B cell (primary cell): ENCODE measurements around the gene ITGA2B. TPM values are rescaled to one million over a fixed set of nuclear protein-coding genes. Genes with fewer than 3 reads are reported as not detected.

Experiments used
- ATAC-seq: fragments of 200-7000 bp; cut with Tn5 transposase; one replicate; pipeline ENCODE4 v1.10.0; 2021; ENCODE audit warnings: low read depth, mild to moderate bottlenecking, moderate number of reproducible peaks, moderate library complexity
- CTCF ChIA-PET: fragments of 350-600 bp; sonication (Branson Sonifier 250); formaldehyde crosslinking; loops from one replicate; lab custom pipeline; 2021; ENCODE audit warnings: antibody characterized with exemption, inconsistent platforms; lab: Charles Lee
- POLR2A ChIA-PET: fragments of 350-600 bp; sonication (Branson Sonifier 250); formaldehyde crosslinking; loops from one replicate; lab custom pipeline; 2021; ENCODE audit warnings: antibody characterized with exemption; lab: Charles Lee
- DNase-seq: peaks from one replicate; pipeline ENCODE4 v3.0.0; 2013
- H2AFZ ChIP-seq: 2 replicates; pipeline ENCODE4 v1.6.1; 2012; ENCODE audit warnings: mild to moderate bottlenecking, low read depth, low read length; ENCODE audit not compliant: insufficient read depth, poor library complexity, severe bottlenecking
- H3K27ac ChIP-seq, 2 donors: 1 replicate in 1 of 2; 2 replicates in 1 of 2; pipeline ENCODE4 v1.5.1; 2012 to 2013; ENCODE audit warnings: low read length in 2 of 2, mild to moderate bottlenecking in 2 of 2, moderate library complexity in 1 of 2
- H3K27me3 ChIP-seq, 4 experiments: fragments of 200-600 bp in 1 of 4; sonication (generic) in 1 of 4; replicated peaks in 1 of 4; 1 replicate in 2 of 4; 2 replicates in 2 of 4; pipeline versions ENCODE4 v1.6.1 to v1.7.0; 2013 to 2016; ENCODE audit warnings: low read length in 3 of 4, mild to moderate bottlenecking in 2 of 4, mixed read lengths in 1 of 4, moderate library complexity in 1 of 4; ENCODE audit not compliant: insufficient read depth in 4 of 4, control insufficient read depth in 3 of 4; ENCODE audit errors: control extremely low read depth in 1 of 4
- H3K36me3 ChIP-seq, 2 experiments: replicated peaks in 1 of 2; 1 replicate in 1 of 2; 2 replicates in 1 of 2; pipeline versions ENCODE4 v1.6.1 to v1.7.1; 2013; ENCODE audit warnings: low read length in 1 of 2; ENCODE audit not compliant: insufficient read depth in 2 of 2, control insufficient read depth in 1 of 2; ENCODE audit errors: control extremely low read depth in 1 of 2, extremely low read depth in 1 of 2
- H3K4me1 ChIP-seq, 2 donors: fragments of 200-600 bp in 1 of 2; sonication (generic) in 1 of 2; 1 replicate in 1 of 2; 2 replicates in 1 of 2; pipeline versions ENCODE4 v1.5.1 to v1.6.1; 2013 to 2017; ENCODE audit warnings: low read length in 2 of 2; ENCODE audit not compliant: control insufficient read depth in 2 of 2, insufficient read depth in 2 of 2
- H3K4me2 ChIP-seq: replicated peaks from 2 replicates; pipeline ENCODE3; 2012; ENCODE audit warnings: mild to moderate bottlenecking, low read depth, low read length; ENCODE audit not compliant: poor library complexity, severe bottlenecking
- H3K4me3 ChIP-seq, 5 experiments: fragments of 200-600 bp in 1 of 5; sonication (generic) in 1 of 5; 1 replicate in 3 of 5; 2 replicates in 2 of 5; pipeline versions ENCODE4 v1.5.1 to v1.7.0; 2011 to 2016; ENCODE audit warnings: low read length in 4 of 5, mild to moderate bottlenecking in 4 of 5, low read depth in 2 of 5, control low read depth in 1 of 5, moderate library complexity in 1 of 5; ENCODE audit not compliant: insufficient read depth in 1 of 5; ENCODE audit errors: control extremely low read depth in 1 of 5, extremely low read depth in 1 of 5
- H3K79me2 ChIP-seq: fragments of 200-600 bp; sonication (generic); one replicate; pipeline ENCODE4 v1.6.0; 2016; ENCODE audit warnings: low read length; ENCODE audit not compliant: control insufficient read depth, insufficient read depth
- H3K9ac ChIP-seq: fragments of 200-600 bp; sonication (generic); 2 replicates; pipeline ENCODE4 v1.6.1; 2017; ENCODE audit warnings: mild to moderate bottlenecking, low read length, moderate library complexity
- H3K9me3 ChIP-seq, 3 donors: one replicate each; pipeline versions ENCODE4 v1.6.1 to v1.7.1; 2013; ENCODE audit warnings: low read length in 2 of 3; ENCODE audit not compliant: control insufficient read depth in 2 of 3, insufficient read depth in 1 of 3; ENCODE audit errors: control extremely low read depth in 1 of 3
- H4K20me1 ChIP-seq: 2 replicates; pipeline ENCODE4 v1.6.0; 2012; ENCODE audit warnings: mild to moderate bottlenecking, low read length; ENCODE audit not compliant: insufficient read depth, control insufficient read depth, poor library complexity, severe bottlenecking
- H3K27ac Mint-ChIP-seq: one replicate; pipeline ENCODE4 v1.8.0; 2021; ENCODE audit warnings: mixed read lengths
- H3K27me3 Mint-ChIP-seq: one replicate; pipeline ENCODE4 v1.8.0; 2021; ENCODE audit warnings: mixed read lengths
- H3K4me1 Mint-ChIP-seq: one replicate; pipeline ENCODE4 v1.8.0; 2021; ENCODE audit warnings: mixed read lengths
- H3K4me3 Mint-ChIP-seq: one replicate; pipeline ENCODE4 v1.8.0; 2021; ENCODE audit warnings: mixed read lengths
- H3K9me3 Mint-ChIP-seq: one replicate; pipeline ENCODE4 v1.8.0; 2022; ENCODE audit warnings: mixed read lengths; ENCODE audit not compliant: insufficient read depth
- EZH2 ChIP-seq: IDR thresholded peaks from 2 replicates; pipeline ENCODE4 v1.6.1; 2012; ENCODE audit warnings: borderline replicate concordance, low read depth, mild to moderate bottlenecking, moderate library complexity, low read length; ENCODE audit not compliant: insufficient read depth, poor library complexity, severe bottlenecking
- WGBS: methylation state at CpG from one replicate; pipeline ENCODE4 v1.1.5; 2013; ENCODE audit warnings: missing lambda C conversion rate; ENCODE audit not compliant: insufficient coverage; 5-methylcytosine and 5-hydroxymethylcytosine counted together
- intact Hi-C: fragments of 100-400 bp; cut with micrococcal nuclease; formaldehyde crosslinking; loops from one replicate; pipeline ENCODE4 v1.10.0; 2022
- polyA plus RNA-seq: library from polyadenylated mRNA; depleted of rRNA; stranded (reverse); fragments of >200 nt; gene quantifications from 2 replicates; pipeline ENCODE4 v1.2.3, GENCODE V29; 2012
- total RNA-seq, 2 donors: library from RNA; stranded (reverse); fragments of 120-200 nt in 1 of 2; gene quantifications; 1 replicate in 1 of 2; 2 replicates in 1 of 2; pipeline versions ENCODE4 v1.2.3 to v1.2.4, GENCODE V29; 2013 to 2022
- TF ChIP-seq, protein P1 (sequence below): fragments of 200-600 bp; IDR thresholded peaks from one replicate; pipeline ENCODE4 v1.8.0; 2022; ENCODE audit warnings: antibody characterized with exemption, mild to moderate bottlenecking

The ITGA2B gene
- total and polyA plus RNA-seq, 2 donors (not counting 1 experiment from before 2014, with no cell fraction given) = 0.15 to 0.20 TPM

DNA sequence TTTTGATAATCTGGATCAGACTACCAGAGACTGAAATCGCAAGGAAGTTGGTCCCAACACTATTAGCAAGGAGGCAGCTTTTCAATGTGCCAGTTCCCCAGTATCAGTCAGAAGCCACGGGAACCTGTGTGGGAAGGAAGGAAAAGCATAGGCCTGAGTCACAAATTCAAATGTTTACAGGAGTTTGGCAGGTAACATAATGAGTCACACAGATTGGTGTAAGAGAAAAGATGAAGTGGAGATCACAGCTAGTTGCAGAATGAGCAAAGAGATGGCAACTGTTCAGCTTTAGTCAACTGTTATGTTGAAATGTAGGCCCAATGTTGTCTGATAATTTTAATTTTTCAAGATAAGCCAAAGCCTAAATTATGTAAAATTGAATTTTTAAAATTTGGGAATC, 28.1 kb upstream of the ITGA2B start:
- Histone ChIP-seq H3K27me3 (no peaks in the 10 kb centered on the region), H3K9me3 (no peaks in the 10 kb centered on the region), H3K4me3 (no peak overlapping the region), H3K4me1 (no peaks in the 10 kb centered on the region), H3K9ac (no peak overlapping the region), H3K36me3 (peaks cover 14 to 54% of the 10 kb centered on the region in 2 experiments), H2AFZ (no peak overlapping the region), H4K20me1 (peaks cover 3% of the 10 kb centered on the region), H3K4me2 (no peak overlapping the region), H3K79me2 (peaks cover 3% of the 10 kb centered on the region), H3K27ac (no peak overlapping the region)
- Mint-ChIP-seq H3K4me1 (no peaks in the 10 kb centered on the region), H3K27ac (no peak overlapping the region), H3K27me3 (no peaks in the 10 kb centered on the region), H3K4me3 (no peak overlapping the region), H3K9me3 (no peaks in the 10 kb centered on the region)
- no peak for TF ChIP-seq EZH2
- TF ChIP-seq, protein P1, sequence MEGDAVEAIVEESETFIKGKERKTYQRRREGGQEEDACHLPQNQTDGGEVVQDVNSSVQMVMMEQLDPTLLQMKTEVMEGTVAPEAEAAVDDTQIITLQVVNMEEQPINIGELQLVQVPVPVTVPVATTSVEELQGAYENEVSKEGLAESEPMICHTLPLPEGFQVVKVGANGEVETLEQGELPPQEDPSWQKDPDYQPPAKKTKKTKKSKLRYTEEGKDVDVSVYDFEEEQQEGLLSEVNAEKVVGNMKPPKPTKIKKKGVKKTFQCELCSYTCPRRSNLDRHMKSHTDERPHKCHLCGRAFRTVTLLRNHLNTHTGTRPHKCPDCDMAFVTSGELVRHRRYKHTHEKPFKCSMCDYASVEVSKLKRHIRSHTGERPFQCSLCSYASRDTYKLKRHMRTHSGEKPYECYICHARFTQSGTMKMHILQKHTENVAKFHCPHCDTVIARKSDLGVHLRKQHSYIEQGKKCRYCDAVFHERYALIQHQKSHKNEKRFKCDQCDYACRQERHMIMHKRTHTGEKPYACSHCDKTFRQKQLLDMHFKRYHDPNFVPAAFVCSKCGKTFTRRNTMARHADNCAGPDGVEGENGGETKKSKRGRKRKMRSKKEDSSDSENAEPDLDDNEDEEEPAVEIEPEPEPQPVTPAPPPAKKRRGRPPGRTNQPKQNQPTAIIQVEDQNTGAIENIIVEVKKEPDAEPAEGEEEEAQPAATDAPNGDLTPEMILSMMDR = no peak
- ChIA-PET CTCF (no interaction called here), POLR2A (no interaction called here)
- intact Hi-C loops = no loop called here
- 79% methylated on average over 2 of the region's 2 CpGs for WGBS
- DNase-seq (no peak), ATAC-seq (no peak)

DNA sequence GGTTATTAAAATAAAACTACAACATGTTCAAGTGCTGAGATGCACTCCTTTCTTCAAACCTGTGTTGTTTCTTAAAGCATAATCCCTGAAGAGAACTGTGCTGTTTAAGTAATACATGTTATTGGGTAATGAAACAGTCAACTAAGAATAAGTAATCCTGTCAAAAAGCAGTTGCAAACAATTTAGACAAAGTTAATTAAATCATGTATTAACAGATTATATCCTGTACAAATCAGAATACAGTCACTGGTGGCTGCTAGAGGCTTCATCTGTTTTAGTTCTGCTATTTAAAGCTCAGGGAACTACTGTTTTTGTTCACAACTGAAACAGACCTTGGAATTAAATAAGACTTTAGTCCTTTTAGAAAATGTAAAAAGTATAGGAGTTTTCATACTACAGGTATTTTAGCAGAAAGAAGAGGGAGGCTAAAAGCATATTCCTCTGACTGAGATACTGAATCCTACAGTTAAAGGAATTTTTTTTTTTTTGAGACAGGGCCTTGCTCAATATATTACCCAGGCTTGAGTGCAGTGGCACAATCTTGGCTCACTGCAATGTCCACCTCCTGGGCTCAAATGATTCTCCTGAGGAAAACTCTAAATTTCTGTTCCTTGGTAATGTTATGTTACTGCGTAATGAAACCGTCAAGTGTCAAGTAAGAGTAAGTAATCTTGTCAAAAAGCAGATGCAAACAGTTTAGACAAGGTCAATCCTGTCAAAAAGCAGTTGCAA, 27.3 kb upstream of the ITGA2B start:
- ChIA-PET CTCF (no interaction called here), POLR2A (interaction anchor here (0.5 kb wide), 1 partner anchor 20 kb away, joined by 4 read pairs; no protein-coding TSS in a partner anchor)
- no peak for DNase-seq
- Mint-ChIP-seq H3K27me3 (no peaks in the 10 kb centered on the region), H3K4me1 (no peaks in the 10 kb centered on the region), H3K9me3 (no peaks in the 10 kb centered on the region), H3K4me3 (no peak overlapping the region), H3K27ac (no peak overlapping the region)
- no peak for TF ChIP-seq EZH2
- TF ChIP-seq, protein P1 = no peak
- peaks cover 14 to 49% of the 10 kb centered on the region in 2 experiments for H3K36me3 ChIP-seq
- H3K9ac ChIP-seq = no peak overlapping the region
- no peak overlapping the region for H3K4me2 ChIP-seq
- H3K9me3 ChIP-seq = no peaks in the 10 kb centered on the region
- no peak overlapping the region for H2AFZ ChIP-seq
- no peaks in the 10 kb centered on the region for H3K27me3 ChIP-seq
- no peak for ATAC-seq
- intact Hi-C loops = no loop called here
- H4K20me1 ChIP-seq = peaks cover 3% of the 10 kb centered on the region
- no peak overlapping the region for H3K27ac ChIP-seq
- WGBS = no CpG with 5 or more reads among the region's 2 CpGs
- H3K4me1 ChIP-seq = no peaks in the 10 kb centered on the region
- no peak overlapping the region for H3K4me3 ChIP-seq
- H3K79me2 ChIP-seq = peaks cover 3% of the 10 kb centered on the region
